HG03159 (cell line): ENCODE results near the gene DLG5.
"Not testable (repeated sequence)": the region's sequence is repeated elsewhere in the genome, so short reads cannot be mapped to it uniquely, and the experiment has no call there.

Source experiments
- ATAC-seq: cut with Tn5 transposase; IDR thresholded peaks from one replicate; pipeline ENCODE4 v1.9.1; 2021; ENCODE audit warnings: mild to moderate bottlenecking, moderate library complexity; ENCODE audit not compliant: unreplicated experiment

Gene DLG5

DNA sequence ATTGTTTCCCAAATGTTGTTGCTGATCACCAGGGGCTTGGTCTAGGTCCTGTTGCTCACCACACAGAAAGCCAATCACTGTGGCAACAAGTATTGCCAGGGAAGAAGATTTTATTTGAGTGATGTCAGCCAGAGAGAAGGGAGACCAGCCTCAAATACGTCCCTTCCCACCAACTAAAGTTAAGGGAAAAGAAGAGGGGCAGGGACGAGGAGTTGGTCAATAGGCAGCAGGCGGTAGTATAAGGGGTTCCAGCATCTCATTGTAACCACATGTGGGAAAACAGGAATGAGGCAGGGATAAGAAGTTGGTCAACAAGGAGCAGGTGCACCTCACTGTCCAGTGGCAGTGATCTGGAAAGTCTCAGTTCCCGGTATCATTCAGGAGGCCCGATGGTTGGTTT, 150.1 kb downstream of the DLG5 start:
- no peak for ATAC-seq

DNA sequence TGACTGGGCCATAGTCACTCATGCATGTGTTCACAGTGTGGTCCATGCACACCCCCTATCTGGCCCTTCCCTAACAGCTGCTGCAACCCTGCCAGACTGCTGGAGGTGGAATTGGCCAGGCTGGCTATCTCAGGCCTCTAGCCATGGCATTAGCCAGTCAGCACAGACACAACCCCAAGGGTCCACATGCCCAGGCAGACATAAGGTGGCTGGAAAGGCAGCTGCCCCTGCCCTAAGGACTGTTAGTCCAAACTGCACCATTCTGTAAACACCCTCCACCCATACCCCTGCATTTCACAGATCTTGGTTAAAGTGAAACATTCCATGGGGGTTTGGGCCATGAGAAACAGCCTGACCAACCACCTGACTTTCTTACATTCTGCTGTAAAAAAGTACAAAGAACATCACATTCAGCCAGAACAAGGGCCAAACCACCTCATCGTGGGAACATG, 151.6 kb downstream of the DLG5 start:
- no peak for ATAC-seq

DNA sequence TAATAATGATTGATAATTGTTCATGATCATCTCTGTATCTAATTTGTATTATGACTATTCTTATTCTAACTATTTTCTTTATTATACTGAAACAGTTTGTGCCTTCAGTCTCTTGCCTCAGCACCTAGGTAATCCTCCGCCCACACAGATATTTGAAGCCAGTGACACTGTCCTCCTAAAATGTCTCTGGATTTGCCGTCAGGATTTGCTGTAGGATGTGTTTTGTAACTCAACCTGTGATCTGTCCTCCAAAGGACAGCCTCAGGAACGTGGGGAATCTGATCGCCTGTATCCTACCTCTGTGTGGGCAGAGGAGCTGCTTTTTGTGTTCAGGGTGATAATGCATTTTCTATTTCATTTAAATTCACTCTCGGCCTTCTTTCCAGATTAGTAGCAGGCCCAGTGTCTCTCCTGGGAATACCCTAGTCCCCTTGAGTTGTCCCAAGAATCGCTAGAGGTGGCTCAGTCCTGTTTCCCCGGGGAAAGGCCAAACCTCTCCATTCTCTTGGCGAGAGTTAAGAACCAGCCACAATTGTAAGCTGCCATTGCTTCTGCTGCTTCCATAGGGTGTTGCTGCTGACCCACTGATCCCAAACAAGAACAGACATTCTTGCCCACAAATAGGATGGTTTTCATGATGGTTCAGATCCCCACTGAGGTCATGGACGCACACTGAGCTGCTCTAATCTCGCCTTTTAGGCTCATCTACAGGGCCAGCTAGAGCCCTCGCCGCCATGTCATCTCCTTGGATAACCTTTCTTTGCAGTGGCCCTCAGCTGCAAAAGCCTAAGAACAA, 152.7 kb downstream of the DLG5 start:
- ATAC-seq, result no peak

DNA sequence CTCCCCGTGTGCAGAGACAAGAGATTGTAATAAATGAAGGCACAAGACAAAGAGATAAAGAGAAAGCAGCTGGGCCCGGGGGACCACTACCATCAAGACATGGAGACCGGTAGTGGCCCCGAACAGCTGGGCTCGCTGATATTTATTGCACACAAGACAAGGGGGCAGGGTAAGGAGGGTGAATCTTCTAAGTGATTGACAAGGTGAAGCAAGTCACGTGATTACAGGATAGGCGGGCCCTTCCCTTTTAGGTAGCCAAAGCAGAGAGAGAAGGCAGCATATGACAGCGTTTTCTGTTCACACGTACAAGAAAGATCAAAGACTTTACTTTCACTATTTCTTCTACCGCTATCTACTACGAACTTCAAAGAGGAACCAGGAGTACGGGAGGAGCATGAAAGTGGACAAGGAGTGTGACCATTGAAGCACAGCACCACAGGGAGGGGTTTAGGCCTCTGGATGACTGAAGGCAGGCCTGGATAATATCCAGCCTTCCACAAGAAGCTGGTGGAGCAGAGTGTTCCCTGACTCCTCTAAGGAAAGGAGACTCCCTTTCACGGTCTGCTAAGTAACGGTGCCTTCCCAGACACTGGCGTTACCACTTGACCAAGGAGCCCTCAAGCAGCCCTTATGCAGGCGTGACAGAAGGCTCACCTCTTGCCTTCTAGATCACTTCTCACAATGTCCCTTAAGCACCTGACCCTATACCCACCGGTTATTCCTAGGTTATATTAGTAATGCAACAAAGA, 153.5 kb downstream of the DLG5 start:
- not testable (repeated sequence) for ATAC-seq

DNA sequence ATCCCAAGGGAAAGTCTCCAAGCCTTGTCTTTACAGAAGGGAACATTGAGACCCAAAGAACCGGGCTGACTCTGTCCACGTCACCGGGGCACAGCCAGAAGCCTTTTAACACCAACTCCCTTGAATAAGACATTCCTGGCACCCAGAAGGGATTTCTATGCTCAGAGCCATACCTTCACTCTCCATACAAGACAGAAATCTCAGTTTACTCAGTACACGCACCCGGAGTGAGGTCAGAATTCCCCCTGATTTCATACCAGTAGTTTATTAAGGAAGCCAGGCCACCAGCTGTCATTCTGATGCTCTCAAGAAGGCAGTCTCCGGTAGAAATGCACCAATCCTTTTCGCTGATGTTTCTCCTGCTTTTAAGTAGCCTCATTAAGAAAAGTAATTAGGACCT, 154.7 kb downstream of the DLG5 start:
- no peak for ATAC-seq

DNA sequence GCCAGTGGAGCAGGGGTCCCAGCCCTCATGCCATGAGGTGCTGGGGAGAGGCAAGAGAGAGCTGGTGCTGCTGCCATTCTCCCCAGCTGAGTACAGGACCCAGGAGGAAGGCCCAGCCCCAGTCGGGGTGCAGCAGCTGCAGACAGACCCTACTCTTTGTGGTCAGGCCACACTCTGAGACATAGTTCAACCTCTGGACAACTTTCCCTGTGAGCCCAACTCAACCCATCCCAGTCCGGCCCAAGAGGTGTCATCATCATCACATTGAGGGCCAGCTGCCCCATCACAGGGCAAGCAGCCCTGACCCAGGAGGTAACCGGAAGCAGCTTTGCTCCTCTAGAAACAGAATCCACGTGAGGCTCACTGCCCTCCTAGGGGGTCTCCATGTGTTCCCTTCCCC, 155.1 kb downstream of the DLG5 start:
- ATAC-seq, result no peak

DNA sequence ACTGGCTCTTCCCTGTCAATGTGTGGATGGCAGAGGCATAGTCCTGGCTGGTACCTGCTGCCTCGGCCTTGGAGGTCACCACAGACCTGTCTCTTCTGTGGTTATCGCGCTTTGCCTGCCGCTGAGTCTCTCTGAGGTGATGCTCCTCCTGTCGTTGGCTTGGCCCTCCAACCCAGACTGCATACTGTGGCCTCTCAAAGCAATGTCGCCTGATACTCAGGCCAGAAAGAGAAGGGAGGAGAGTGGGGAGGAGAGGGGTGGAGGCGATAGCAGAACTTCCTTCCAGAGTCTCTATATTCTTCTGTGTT, 155.7 kb downstream of the DLG5 start:
- no peak for ATAC-seq

DNA sequence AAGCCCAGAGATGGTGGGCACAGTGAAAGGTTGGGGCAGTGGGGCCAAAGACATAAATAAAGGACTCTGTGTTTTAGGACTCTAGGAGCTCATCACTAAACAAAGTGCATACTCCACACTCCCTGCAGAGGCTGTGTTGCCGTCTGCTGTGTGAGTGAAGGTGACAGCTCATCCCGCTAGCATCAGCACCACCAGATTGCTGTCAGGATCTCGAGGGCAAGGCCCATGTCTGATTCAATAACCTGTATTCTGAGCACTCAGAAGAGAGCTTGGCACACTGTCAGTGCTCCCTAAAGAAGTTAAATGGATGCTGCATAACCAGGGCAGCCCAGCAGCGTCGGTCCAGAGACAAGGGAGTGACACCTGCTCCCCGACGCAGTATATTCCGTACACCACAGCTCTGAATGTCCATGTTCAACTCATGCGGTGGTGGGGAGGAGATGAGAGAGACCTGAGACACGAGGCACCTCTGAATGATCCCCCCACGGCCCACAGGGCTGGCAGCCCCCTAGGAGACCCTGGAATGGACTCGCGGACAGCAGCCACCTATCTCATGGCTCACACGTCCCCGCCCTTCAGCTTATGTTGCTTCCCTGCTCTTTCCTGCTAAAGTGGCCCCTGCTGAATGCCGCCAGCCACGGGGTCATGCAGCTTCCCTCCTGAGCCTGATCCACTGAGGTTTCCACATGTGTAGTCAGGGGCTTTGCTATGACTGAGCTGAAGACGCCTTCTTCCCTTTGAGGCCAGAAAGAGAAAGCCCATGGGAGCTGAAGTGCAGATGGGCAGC, 156.3 kb downstream of the DLG5 start:
- no peak for ATAC-seq

DNA sequence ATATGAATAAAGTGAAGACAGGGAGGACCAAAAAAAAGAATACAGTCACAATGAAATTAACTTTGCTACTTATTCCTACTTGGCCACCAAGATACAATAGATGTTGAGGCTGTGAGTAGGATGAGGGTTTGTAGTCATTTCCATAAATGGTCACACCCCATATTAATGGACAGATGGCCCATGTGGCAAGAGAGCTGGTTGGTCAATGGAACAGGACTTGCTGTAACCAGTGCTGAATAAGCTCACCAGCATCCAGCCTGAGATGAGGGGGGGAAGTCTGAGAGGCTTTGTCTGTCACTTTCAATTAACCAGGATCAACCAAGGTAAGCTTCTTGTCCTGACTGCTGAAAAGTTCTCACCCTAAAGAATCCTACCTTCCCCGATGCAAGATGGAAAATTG, 158.5 kb downstream of the DLG5 start:
- no peak for ATAC-seq

DNA sequence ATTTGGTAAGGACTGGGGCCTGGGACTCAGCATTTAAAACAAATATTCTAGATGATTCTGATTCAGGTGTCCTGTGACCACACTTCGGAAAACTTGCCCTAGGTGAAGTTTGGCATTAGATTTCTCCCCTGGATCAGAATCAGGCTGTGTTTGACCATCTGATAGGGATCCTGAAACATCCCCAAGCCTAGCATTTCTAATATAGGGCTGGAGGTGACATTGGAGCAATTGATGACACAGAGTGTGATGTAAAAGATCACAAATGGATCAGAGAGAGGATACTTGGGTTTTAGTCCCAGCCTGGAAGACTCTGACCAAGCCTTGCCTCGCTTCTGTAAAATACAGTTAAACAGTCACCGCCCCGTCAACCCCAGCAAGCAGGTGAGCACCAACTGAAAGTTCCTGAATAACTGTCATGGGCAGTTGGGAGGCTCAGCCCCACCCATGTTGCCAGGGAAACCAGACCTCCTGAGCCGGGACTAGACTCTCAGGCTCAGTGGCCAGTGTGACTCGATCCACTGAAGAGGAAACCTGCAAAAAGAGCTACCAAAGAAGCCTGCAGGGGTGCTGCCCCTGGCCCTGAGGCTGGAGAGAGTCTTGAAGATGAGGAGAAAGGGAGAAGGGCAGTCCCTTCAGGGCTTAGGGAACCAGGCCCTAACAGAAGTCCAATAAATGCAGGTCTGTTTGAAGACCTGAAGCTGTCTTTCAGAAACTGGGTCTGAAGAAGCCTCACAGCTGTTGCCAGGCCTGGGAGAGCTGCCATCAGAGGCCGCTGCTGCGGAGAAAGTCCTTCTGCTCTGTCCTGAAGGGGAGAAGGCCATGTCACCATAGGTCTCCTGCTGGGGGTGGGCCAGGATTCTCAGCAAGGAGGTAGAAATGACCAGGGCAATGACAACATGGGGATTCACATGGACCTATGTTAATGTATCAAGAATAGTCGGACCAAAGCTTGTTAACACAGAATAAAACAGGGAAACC, 162.8 kb downstream of the DLG5 start:
- ATAC-seq, result no peak

DNA sequence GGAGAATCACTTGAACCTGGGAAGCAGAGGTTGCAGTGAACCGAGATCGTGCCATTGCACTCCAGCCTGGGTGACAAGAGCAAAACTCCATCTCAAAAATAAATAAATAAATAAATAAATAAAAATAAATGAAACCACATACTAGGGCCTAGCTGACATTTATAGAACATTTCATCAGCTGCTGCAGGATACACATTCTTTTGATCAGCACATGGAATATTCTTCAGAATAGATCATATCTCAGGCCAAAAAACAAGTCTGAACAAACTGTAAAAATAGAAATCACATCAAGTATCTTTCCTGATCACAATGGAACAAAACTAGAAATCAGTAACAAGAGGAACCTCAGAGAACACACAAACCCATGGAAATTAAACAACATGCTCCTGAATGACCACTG, 168.1 kb downstream of the DLG5 start:
- ATAC-seq, result not testable (repeated sequence)

DNA sequence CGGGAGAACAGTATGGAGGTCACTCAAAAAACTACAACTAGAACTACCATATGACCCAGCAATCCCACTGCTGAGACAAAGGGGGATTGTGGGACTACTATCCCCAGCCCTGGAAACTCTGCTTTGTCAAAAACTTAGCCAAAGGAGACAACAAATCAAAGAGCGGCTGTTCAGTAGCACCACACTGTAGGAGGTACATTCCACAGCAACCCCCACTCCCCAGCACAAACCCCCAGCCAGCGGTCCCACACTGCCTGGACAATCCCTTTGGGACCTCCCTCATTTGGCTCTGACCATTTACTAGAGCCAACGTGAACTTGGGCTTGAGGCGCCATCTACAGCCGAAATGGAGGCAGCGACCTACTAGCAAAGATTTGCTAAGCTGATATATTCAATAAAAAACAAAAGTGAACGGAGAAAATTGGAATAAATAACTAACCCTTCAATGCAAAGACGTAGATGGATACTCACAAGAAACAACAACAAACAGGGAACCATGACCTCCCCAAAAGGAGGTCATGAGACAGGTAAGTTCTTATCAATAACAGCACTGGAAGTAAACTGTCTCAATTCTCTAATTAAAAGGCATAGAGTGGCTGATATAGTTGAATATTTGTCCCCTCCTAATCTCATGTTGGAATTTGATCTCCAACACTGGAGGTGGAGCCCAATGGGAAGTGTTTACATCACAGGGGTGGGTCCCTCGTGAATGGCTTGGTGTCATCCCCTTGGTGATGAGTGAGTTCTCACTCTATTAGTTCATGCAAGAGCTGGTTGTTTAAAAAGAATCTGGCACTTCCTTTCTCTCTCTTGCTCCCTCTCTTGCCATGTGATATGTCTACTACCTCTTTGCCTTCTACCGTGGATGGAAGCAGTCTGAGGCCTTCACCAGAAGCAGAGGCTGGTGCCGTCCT, 170.0 kb downstream of the DLG5 start:
- no peak for ATAC-seq

DNA sequence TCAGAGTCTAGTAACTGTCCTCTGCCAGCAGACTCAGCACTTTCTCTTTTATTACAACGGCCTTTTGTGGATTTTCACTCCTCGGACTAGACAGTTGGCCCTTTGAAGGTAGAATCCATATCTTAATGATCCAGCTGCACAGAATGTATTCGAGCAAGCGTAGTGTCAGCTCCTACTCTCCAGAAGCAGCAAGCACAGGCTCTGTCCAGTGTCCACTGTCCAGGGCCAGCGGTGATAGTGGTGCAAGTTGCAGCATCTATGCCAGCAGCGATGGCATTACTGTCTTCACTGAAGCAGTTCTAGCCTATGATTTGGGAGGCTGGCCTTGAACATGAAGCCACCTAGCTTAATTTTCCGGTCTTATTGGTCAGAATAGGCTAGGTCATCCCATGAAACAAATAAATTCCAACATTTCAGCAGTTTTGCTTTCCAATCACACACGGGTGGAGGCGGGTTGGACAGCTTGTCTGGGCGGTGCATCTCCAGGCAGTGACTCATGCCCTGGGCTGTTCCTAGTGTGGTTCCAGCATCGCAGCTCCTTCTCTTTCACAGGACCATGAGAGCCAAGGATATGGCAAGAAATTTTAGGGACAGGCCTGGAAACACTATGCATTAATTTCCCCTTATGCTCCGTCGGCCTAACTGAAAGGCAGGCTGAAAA, 180.4 kb downstream of the DLG5 start:
- ATAC-seq, result no peak

DNA sequence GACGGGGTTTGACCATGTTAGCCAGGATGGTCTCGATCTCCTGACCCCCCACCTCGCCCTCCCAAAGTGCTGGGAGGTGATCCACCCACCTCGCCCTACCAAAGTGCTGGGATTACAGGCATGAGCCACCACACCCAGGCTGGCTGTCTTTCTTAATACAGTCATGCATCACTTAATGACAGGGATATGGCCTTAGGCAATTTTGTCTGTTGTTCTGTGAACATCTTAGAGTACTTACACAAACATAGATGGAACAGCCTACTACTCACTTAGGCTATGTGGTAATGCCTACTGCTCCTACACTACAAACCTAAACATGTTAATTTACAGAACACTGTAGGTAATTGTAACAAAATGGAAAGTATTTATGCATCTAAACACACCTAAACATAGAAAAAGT, 182.3 kb downstream of the DLG5 start:
- no peak for ATAC-seq

DNA sequence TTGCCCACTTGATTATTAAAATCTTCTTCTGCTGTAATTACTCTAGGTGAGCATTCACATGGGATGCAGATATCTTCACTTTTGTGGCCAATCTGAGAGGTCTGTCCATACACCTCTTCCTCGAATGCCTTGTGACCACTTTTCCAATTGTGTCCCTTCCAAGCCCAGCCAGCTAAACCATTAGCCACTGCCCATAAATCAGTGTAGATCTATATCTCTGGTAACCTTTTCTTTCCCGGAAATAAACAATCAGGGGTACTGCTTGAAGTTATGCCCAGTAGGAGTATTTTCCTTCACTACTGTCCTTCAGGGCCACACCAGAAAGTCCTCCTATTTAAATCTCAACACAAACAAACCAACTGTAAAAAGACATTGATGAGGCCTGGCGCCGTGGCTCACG, 184.4 kb downstream of the DLG5 start:
- ATAC-seq, result no peak

DNA sequence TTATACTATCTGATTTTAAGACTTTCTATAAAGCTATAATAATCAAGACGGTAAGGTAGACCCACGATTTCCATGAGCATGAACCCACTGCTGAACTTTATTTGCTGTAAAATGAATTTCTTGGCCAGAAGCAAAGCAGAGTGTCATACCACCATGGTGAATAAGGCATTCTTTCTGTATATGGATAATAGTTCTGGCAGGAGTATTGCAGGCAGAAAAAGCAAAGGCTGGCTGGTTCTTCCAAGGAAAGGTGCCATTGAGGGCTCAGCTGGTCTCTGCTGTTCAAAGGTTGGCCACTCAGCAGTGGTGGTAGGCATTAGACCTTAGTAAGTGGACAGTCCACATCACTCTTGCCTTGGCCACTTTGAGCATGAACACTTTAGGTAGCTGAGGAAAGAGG, 184.8 kb downstream of the DLG5 start:
- ATAC-seq, result no peak
